H9 (cell line): ENCODE data around the gene INSIG1. TPM values are rescaled to one million over a fixed set of nuclear protein-coding genes. Genes with fewer than 3 reads are reported as not detected.
A peak's percentile ranks its signal among the peaks of the same experiment; 100 is the strongest.

Experiments
- DNase-seq: peaks from one replicate; pipeline ENCODE4 v3.0.0-alpha.2; 2017
- H2AFZ ChIP-seq: one replicate; pipeline ENCODE4 v1.6.1; 2013; ENCODE audit warnings: mild to moderate bottlenecking, low read length, control low read depth, moderate library complexity
- H2AK5ac ChIP-seq: 2 replicates; pipeline ENCODE4 v1.6.1; 2013; ENCODE audit warnings: low read length, control low read depth, mixed read lengths; ENCODE audit not compliant: insufficient read length
- H2BK120ac ChIP-seq: one replicate; pipeline ENCODE4 v1.6.1; 2013; ENCODE audit warnings: low read depth, mild to moderate bottlenecking, low read length, control low read depth, inconsistent platforms; ENCODE audit not compliant: poor library complexity, severe bottlenecking
- H2BK12ac ChIP-seq: 2 replicates; pipeline ENCODE4 v1.6.1; 2013; ENCODE audit warnings: low read length, control low read depth, mixed read lengths, low read depth; ENCODE audit not compliant: insufficient read length
- H2BK15ac ChIP-seq: 2 replicates; pipeline ENCODE4 v1.6.1; 2013; ENCODE audit warnings: low read depth, low read length, control low read depth
- H2BK20ac ChIP-seq: one replicate; pipeline ENCODE4 v1.6.1; 2013; ENCODE audit warnings: low read depth, mild to moderate bottlenecking, low read length, control low read depth, inconsistent platforms; ENCODE audit not compliant: poor library complexity, severe bottlenecking
- H2BK5ac ChIP-seq: 2 replicates; pipeline ENCODE4 v1.6.1; 2013; ENCODE audit warnings: low read length, control low read depth, mixed read lengths; ENCODE audit not compliant: insufficient read length
- H3K14ac ChIP-seq: 2 replicates; pipeline ENCODE4 v1.6.1; 2013; ENCODE audit warnings: low read length, control low read depth; ENCODE audit not compliant: insufficient read depth
- H3K18ac ChIP-seq: 2 replicates; pipeline ENCODE4 v1.6.1; 2013; ENCODE audit warnings: low read depth, mild to moderate bottlenecking, mixed read lengths, low read length, control low read depth; ENCODE audit not compliant: insufficient read length
- H3K23ac ChIP-seq: 2 replicates; pipeline ENCODE4 v1.6.1; 2013; ENCODE audit warnings: low read length, control low read depth, mixed read lengths, low read depth; ENCODE audit not compliant: insufficient read length
- H3K23me2 ChIP-seq: 2 replicates; pipeline ENCODE4 v1.6.1; 2013; ENCODE audit warnings: low read depth, mild to moderate bottlenecking, mixed read lengths, low read length, control low read depth; ENCODE audit not compliant: insufficient read length, poor library complexity, severe bottlenecking
- H3K27ac ChIP-seq: 2 replicates; pipeline ENCODE4 v1.5.1; 2013; ENCODE audit warnings: low read length, control low read depth, mixed read lengths, low read depth; ENCODE audit not compliant: insufficient read length
- H3K27me3 ChIP-seq: 2 replicates; pipeline ENCODE4 v1.6.1; 2013; ENCODE audit warnings: low read length, control low read depth, inconsistent platforms; ENCODE audit not compliant: insufficient read depth
- H3K4ac ChIP-seq: 2 replicates; pipeline ENCODE4 v1.6.1; 2013; ENCODE audit warnings: low read depth, mild to moderate bottlenecking, control low read depth, inconsistent platforms, low read length, moderate library complexity
- H3K4me1 ChIP-seq: 2 replicates; pipeline ENCODE4 v1.6.1; 2013; ENCODE audit warnings: low read length, control low read depth, inconsistent platforms; ENCODE audit not compliant: insufficient read depth
- H3K4me2 ChIP-seq: 2 replicates; pipeline ENCODE4 v1.6.1; 2013; ENCODE audit warnings: low read length, control low read depth, mixed read lengths; ENCODE audit not compliant: insufficient read length, insufficient read depth
- H3K56ac ChIP-seq: 2 replicates; pipeline ENCODE4 v1.6.1; 2013; ENCODE audit warnings: low read depth, mild to moderate bottlenecking, mixed read lengths, low read length, control low read depth; ENCODE audit not compliant: insufficient read length
- H3K79me1 ChIP-seq: 2 replicates; pipeline ENCODE4 v1.6.1; 2013; ENCODE audit warnings: low read depth, mild to moderate bottlenecking, moderate library complexity, low read length, control low read depth, inconsistent platforms; ENCODE audit not compliant: insufficient read depth, poor library complexity, severe bottlenecking
- H3K79me2 ChIP-seq: 2 replicates; pipeline ENCODE4 v1.6.1; 2013; ENCODE audit warnings: low read length, control low read depth, inconsistent platforms; ENCODE audit not compliant: insufficient read depth
- H3K9ac ChIP-seq: 2 replicates; pipeline ENCODE4 v1.6.1; 2013; ENCODE audit warnings: low read length, control low read depth, mixed read lengths; ENCODE audit not compliant: insufficient read length; ENCODE audit errors: extremely low read depth
- H3K9me3 ChIP-seq: one replicate; pipeline ENCODE4 v1.6.1; 2013; ENCODE audit warnings: low read depth, low read length, inconsistent platforms; ENCODE audit not compliant: control insufficient read depth
- H3T11ph ChIP-seq: one replicate; pipeline ENCODE4 v1.6.1; 2013; ENCODE audit warnings: mild to moderate bottlenecking, low read length, control low read depth, inconsistent platforms
- H4K20me1 ChIP-seq: one replicate; pipeline ENCODE4 v1.6.1; 2013; ENCODE audit not compliant: control insufficient read depth, insufficient read length, insufficient read depth
- H4K5ac ChIP-seq: 2 replicates; pipeline ENCODE4 v1.6.1; 2013; ENCODE audit warnings: low read depth, mild to moderate bottlenecking, mixed read lengths, low read length, control low read depth; ENCODE audit not compliant: insufficient read length
- H4K8ac ChIP-seq: replicated peaks from 2 replicates; pipeline ENCODE4 v1.6.1; 2013; ENCODE audit warnings: low read length, control low read depth, mixed read lengths, low read depth; ENCODE audit not compliant: insufficient read length
- H4K91ac ChIP-seq: 2 replicates; pipeline ENCODE4 v1.6.1; 2013; ENCODE audit warnings: low read depth, mild to moderate bottlenecking, moderate library complexity, mixed read lengths, low read length, control low read depth; ENCODE audit not compliant: insufficient read length
- H3K27ac Mint-ChIP-seq, 3 experiments: 2 replicates in 2 of 3; 3 replicates in 1 of 3; pipeline ENCODE4 v1.8.0; 2020 to 2021; ENCODE audit warnings: mixed read lengths in 3 of 3, mild to moderate bottlenecking in 1 of 3, moderate library complexity in 1 of 3
- H3K27me3 Mint-ChIP-seq: 2 replicates; pipeline ENCODE4 v1.8.0; 2021; ENCODE audit warnings: low read depth, mild to moderate bottlenecking, moderate library complexity, mixed read lengths
- H3K36me3 Mint-ChIP-seq, 3 experiments: 2 replicates in 2 of 3; 3 replicates in 1 of 3; pipeline ENCODE4 v1.8.0; 2020 to 2021; ENCODE audit warnings: low read depth in 3 of 3, mixed read lengths in 3 of 3; ENCODE audit not compliant: insufficient read depth in 1 of 3
- H3K4me1 Mint-ChIP-seq, 2 experiments: 2 replicates each; pipeline ENCODE4 v1.8.0; 2020; ENCODE audit warnings: mixed read lengths in 2 of 2
- H3K4me3 Mint-ChIP-seq, 2 experiments: 2 replicates in 1 of 2; 3 replicates in 1 of 2; pipeline ENCODE4 v1.8.0; 2020 to 2021; ENCODE audit warnings: mild to moderate bottlenecking in 2 of 2, mixed read lengths in 2 of 2, moderate library complexity in 1 of 2
- H3K9me3 Mint-ChIP-seq, 2 experiments: 2 replicates in 1 of 2; 3 replicates in 1 of 2; pipeline ENCODE4 v1.8.0; 2020; ENCODE audit warnings: mild to moderate bottlenecking in 2 of 2, mixed read lengths in 2 of 2, moderate library complexity in 1 of 2
- WGBS: extraction: QIAGEN DNeasy Blood & Tissue Kit; methylation state at CpG from one replicate; pipeline ENCODE4 v1.1.7; 2013; ENCODE audit warnings: missing lambda C conversion rate, low lambda C conversion rate, mixed read lengths; ENCODE audit not compliant: insufficient read length; ENCODE audit errors: extremely low coverage; 5-methylcytosine and 5-hydroxymethylcytosine counted together
- total RNA-seq: library from RNA; stranded (reverse); gene quantifications from 2 replicates; pipeline ENCODE4 v1.2.1, GENCODE V29; 2021
- TF ChIP-seq, protein P1 (sequence below): fragments of 200-600 bp; sonication (generic); conservative IDR thresholded peaks from 3 replicates; pipeline ENCODE4 v1.8.0; 2021; ENCODE audit warnings: antibody characterized with exemption, mild to moderate bottlenecking

INSIG1 gene
- total RNA-seq, 1 experiment from 2014 or later, result 23.3 TPM

- no peaks in the 10 kb centered on the region for H3K27me3 ChIP-seq
Measured at GRCh38 chr7:155292680-155293226, 4.9 kb upstream of the INSIG1 start.

More at GRCh38 chr7:155292680-155293226, 4.9 kb upstream of the INSIG1 start:
- Histone ChIP-seq H2BK120ac (no peak overlapping the region), H2BK20ac (no peak overlapping the region), H4K8ac (no peak overlapping the region), H3K4ac (no peak overlapping the region), H2BK5ac (no peak overlapping the region), H4K5ac (no peak overlapping the region), H3K9ac (no peak overlapping the region), H3T11ph (no peak overlapping the region), H3K79me1 (no peaks in the 10 kb centered on the region), H3K9me3 (no peaks in the 10 kb centered on the region), H4K91ac (no peak overlapping the region), H3K14ac (no peak overlapping the region), H3K79me2 (no peaks in the 10 kb centered on the region), H2AFZ (no peak overlapping the region), H3K4me1 (0 out of 2 replicates have a peak, but pooled peaks cover 4% of the 10 kb centered on the region), H2BK15ac (no peak overlapping the region), H2AK5ac (no peak overlapping the region), H3K18ac (no peak overlapping the region), H4K20me1 (no peaks in the 10 kb centered on the region), H3K4me2 (no peak overlapping the region), H3K56ac (no peak overlapping the region), H3K23me2 (peaks cover 6% of the 10 kb centered on the region), H3K27ac (no peak overlapping the region), H3K23ac (no peak overlapping the region), H2BK12ac (no peak overlapping the region)
- WGBS, result no CpG with 5 or more reads among the region's 7 CpGs
- TF ChIP-seq, protein P1, sequence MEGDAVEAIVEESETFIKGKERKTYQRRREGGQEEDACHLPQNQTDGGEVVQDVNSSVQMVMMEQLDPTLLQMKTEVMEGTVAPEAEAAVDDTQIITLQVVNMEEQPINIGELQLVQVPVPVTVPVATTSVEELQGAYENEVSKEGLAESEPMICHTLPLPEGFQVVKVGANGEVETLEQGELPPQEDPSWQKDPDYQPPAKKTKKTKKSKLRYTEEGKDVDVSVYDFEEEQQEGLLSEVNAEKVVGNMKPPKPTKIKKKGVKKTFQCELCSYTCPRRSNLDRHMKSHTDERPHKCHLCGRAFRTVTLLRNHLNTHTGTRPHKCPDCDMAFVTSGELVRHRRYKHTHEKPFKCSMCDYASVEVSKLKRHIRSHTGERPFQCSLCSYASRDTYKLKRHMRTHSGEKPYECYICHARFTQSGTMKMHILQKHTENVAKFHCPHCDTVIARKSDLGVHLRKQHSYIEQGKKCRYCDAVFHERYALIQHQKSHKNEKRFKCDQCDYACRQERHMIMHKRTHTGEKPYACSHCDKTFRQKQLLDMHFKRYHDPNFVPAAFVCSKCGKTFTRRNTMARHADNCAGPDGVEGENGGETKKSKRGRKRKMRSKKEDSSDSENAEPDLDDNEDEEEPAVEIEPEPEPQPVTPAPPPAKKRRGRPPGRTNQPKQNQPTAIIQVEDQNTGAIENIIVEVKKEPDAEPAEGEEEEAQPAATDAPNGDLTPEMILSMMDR, result no peak
- H3K27ac Mint-ChIP-seq, result peak overlapping the region in 1 of 3 experiments; percentile 57; a peak in 3 of 7 replicates
- peaks cover 18 to 19% of the 10 kb centered on the region in 2 experiments for H3K4me1 Mint-ChIP-seq
- H3K36me3 Mint-ChIP-seq, result peaks cover 0 to 9% (median 5%) of the 10 kb centered on the region in 3 experiments; a peak in 3 of 7 replicates
- DNase-seq, result no peak
- no peak overlapping the region for H3K4me3 Mint-ChIP-seq
- H3K9me3 Mint-ChIP-seq, result peaks cover 3 to 4% of the 10 kb centered on the region in 2 experiments; a peak in 2 of 5 replicates
- peaks cover 13% of the 10 kb centered on the region for H3K27me3 Mint-ChIP-seq
